HCT116 (cell line): ENCODE measurements around the gene STX16.

Experiments used
- CTCF ChIP-seq, 3 experiments: fragments of 200-600 bp in 1 of 3; sonication (generic) in 1 of 3; IDR thresholded peaks in 2 of 3; conservative IDR thresholded peaks in 1 of 3; 2 replicates each; pipeline ENCODE4 v1.5.1; 2012 to 2017; ENCODE audit warnings: low read depth in 2 of 3, low read length in 2 of 3, antibody characterized with exemption in 1 of 3, borderline replicate concordance in 1 of 3, control low read depth in 1 of 3, mild to moderate bottlenecking in 1 of 3, mixed read lengths in 1 of 3, mixed run types in 1 of 3, moderate library complexity in 1 of 3; ENCODE audit not compliant: insufficient read depth in 1 of 3
- EZH2 ChIP-seq: fragments of 200-600 bp; sonication (generic); IDR thresholded peaks from 2 replicates; pipeline ENCODE4 v1.6.1; 2017; ENCODE audit warnings: antibody characterized with exemption, mixed run types
- JUND ChIP-seq: IDR thresholded peaks from 2 replicates; pipeline ENCODE4 v1.6.1; 2012
- POLR2A ChIP-seq: IDR thresholded peaks from 2 replicates; pipeline ENCODE4 v1.7.0; 2011; ENCODE audit warnings: borderline replicate concordance; ENCODE audit not compliant: insufficient read depth, insufficient read length; ENCODE audit errors: extremely low read depth
- POLR2AphosphoS5 ChIP-seq: IDR thresholded peaks from 2 replicates; pipeline ENCODE4 v1.6.1; 2011; ENCODE audit warnings: mild to moderate bottlenecking, low read depth, low read length, moderate library complexity
- REST ChIP-seq: IDR thresholded peaks from 2 replicates; pipeline ENCODE4 v1.6.1; 2012; ENCODE audit warnings: low read depth
- TCF7L2 ChIP-seq: IDR thresholded peaks from 2 replicates; pipeline ENCODE4 v1.7.0; 2011; ENCODE audit warnings: borderline replicate concordance, inconsistent platforms; ENCODE audit not compliant: insufficient read depth, insufficient read length; ENCODE audit errors: extremely low read depth
- ZFX ChIP-seq: fragments of 450-650 bp; IDR thresholded peaks from 2 replicates; pipeline ENCODE4 v1.6.1; 2017

- TF ChIP-seq JUND (no peak), EZH2 (no peak), CTCF (IDR thresholded peaks at IDR 0.05 in 2 of 3, conservative IDR thresholded peaks at IDR 0.05 in 1 of 3; ENCODE audit: borderline replicate concordance in 1 of 3, insufficient read depth in 1 of 3, low read depth in 2 of 3, low read length in 2 of 3) (no peak), REST (no peak), POLR2A (no peak), TCF7L2 (no peak), ZFX (no peak), POLR2AphosphoS5 (no peak)
These were observed 44.9 kb upstream of the STX16 start for GRCh38 chr20:58606184-58606583.
